Mesendoderm (in vitro differentiated cells): ENCODE measurements around the gene PTGDR2.

ENCODE experiments used
- DNase-seq: peaks from one replicate; pipeline ENCODE4 v3.0.0; 2013
- H2AK5ac ChIP-seq: 2 replicates; pipeline ENCODE4 v1.6.1; 2013; ENCODE audit warnings: low read length, inconsistent platforms
- H2BK120ac ChIP-seq: 2 replicates; pipeline ENCODE4 v1.6.1; 2013; ENCODE audit warnings: low read depth, mild to moderate bottlenecking, low read length, moderate library complexity, mixed read lengths
- H2BK15ac ChIP-seq: replicated peaks from 2 replicates; pipeline ENCODE4 v1.6.1; 2013; ENCODE audit warnings: low read depth, mild to moderate bottlenecking, moderate library complexity
- H2BK5ac ChIP-seq: 2 replicates; pipeline ENCODE4 v1.6.1; 2013; ENCODE audit warnings: low read length, inconsistent platforms
- H3K18ac ChIP-seq: 2 replicates; pipeline ENCODE4 v1.6.1; 2013; ENCODE audit warnings: mild to moderate bottlenecking, low read length, mixed read lengths
- H3K23ac ChIP-seq: one replicate; pipeline ENCODE4 v1.6.1; 2013; ENCODE audit warnings: low read length
- H3K27ac ChIP-seq: 2 replicates; pipeline ENCODE4 v1.5.1; 2013; ENCODE audit warnings: low read depth, mild to moderate bottlenecking, inconsistent platforms, low read length, moderate library complexity
- H3K27me3 ChIP-seq: 2 replicates; pipeline ENCODE4 v1.6.1; 2013; ENCODE audit warnings: low read length, control low read depth, mild to moderate bottlenecking, inconsistent platforms; ENCODE audit not compliant: insufficient read depth, poor library complexity
- H3K36me3 ChIP-seq: 2 replicates; pipeline ENCODE4 v1.6.1; 2013; ENCODE audit warnings: low read length, inconsistent platforms; ENCODE audit not compliant: control insufficient read depth, insufficient read depth
- H3K4ac ChIP-seq: one replicate; pipeline ENCODE4 v1.6.1; 2013; ENCODE audit warnings: low read depth, mild to moderate bottlenecking, low read length, moderate library complexity
- H3K4me1 ChIP-seq: 2 replicates; pipeline ENCODE4 v1.6.1; 2013; ENCODE audit warnings: low read depth, low read length, inconsistent platforms; ENCODE audit not compliant: control insufficient read depth
- H3K4me2 ChIP-seq: 2 replicates; pipeline ENCODE4 v1.6.1; 2013; ENCODE audit warnings: low read length
- H3K4me3 ChIP-seq: 2 replicates; pipeline ENCODE4 v1.5.1; 2013; ENCODE audit warnings: mild to moderate bottlenecking, low read length
- H3K56ac ChIP-seq: one replicate; pipeline ENCODE4 v1.6.1; 2013; ENCODE audit warnings: low read length
- H3K79me1 ChIP-seq: 2 replicates; pipeline ENCODE4 v1.6.1; 2013; ENCODE audit warnings: low read length, inconsistent platforms
- H3K79me2 ChIP-seq: 2 replicates; pipeline ENCODE4 v1.6.1; 2013; ENCODE audit warnings: mild to moderate bottlenecking, low read length; ENCODE audit not compliant: control insufficient read depth, insufficient read depth
- H3K9ac ChIP-seq: 2 replicates; pipeline ENCODE4 v1.6.1; 2013; ENCODE audit warnings: low read length, inconsistent platforms
- H4K5ac ChIP-seq: one replicate; pipeline ENCODE4 v1.6.1; 2013; ENCODE audit warnings: low read length
- H4K8ac ChIP-seq: one replicate; pipeline ENCODE4 v1.6.1; 2013; ENCODE audit warnings: low read depth, mild to moderate bottlenecking, control low read depth, low read length, moderate library complexity
- WGBS: extraction: QIAGEN DNeasy Blood & Tissue Kit; methylation state at CpG from one replicate; pipeline ENCODE4 v1.1.7; 2013; ENCODE audit warnings: low lambda C conversion rate, missing lambda C conversion rate; ENCODE audit not compliant: insufficient coverage; ENCODE audit errors: extremely low coverage; 5-methylcytosine and 5-hydroxymethylcytosine counted together

The PTGDR2 gene

DNA sequence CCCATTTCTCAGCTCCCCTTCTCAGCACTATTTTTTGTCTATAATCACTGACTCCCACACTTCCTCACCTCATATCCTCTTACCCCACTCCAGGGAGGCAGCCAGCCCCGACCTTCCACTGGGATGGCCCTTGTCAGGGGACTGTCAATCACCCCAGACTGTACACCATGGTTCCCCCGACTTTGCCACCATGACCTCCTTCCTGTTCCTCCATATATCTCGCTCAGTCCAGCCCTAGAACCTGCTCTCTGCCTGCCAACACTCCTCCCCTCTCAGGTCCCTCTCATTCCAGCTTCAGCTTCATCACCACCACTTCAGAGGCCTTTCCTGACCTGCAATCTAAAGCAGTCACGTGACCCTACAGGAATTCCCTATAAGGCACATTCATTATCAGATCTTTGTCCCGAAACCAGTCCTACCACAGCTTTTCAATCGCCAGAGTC is 34.1 kb upstream of the PTGDR2 start:
- Histone ChIP-seq H3K4me2 (no peak overlapping the region), H3K79me2 (no peaks in the 10 kb centered on the region), H3K79me1 (no peaks in the 10 kb centered on the region), H3K4me3 (no peak overlapping the region), H3K23ac (no peak overlapping the region), H2BK5ac (no peak overlapping the region), H3K27me3 (no peaks in the 10 kb centered on the region), H2BK120ac (no peak overlapping the region), H4K5ac (no peak overlapping the region), H2AK5ac (no peak overlapping the region), H3K4me1 (no peaks in the 10 kb centered on the region), H3K27ac (no peak overlapping the region), H3K9ac (no peak overlapping the region), H3K56ac (no peak overlapping the region), H4K8ac (no peak overlapping the region), H2BK15ac (no peak overlapping the region), H3K36me3 (peaks cover 2% of the 10 kb centered on the region), H3K18ac (no peak overlapping the region), H3K4ac (no peak overlapping the region)
- WGBS = no CpG with 5 or more reads among the region's 6 CpGs
- peak; percentile 16 for DNase-seq

DNA sequence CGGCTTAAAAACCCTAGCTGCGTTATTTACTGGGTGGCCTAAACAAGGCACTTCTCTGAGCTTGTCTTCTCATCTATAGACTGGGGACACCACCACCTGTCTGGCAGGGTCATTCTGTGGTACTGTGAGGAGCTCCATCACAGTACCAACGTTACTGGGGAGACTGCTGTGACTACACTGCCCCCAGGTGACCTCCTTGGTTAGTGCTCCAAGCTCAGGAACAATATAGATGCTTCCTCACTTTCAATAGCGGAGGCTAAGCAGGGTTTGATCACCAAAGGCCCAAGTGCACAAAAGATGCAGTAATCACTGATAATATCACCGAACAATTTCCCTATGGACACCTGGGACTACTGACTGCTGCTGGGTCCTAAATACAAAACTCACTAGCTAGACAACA is 31.8 kb upstream of the PTGDR2 start:
- Histone ChIP-seq H3K56ac (no peak overlapping the region), H3K18ac (no peak overlapping the region), H3K79me2 (no peaks in the 10 kb centered on the region), H2AK5ac (no peak overlapping the region), H3K4me1 (no peaks in the 10 kb centered on the region), H4K8ac (no peak overlapping the region), H3K23ac (no peak overlapping the region), H3K4ac (no peak overlapping the region), H3K9ac (no peak overlapping the region), H2BK5ac (no peak overlapping the region), H2BK120ac (no peak overlapping the region), H4K5ac (no peak overlapping the region), H3K4me2 (no peak overlapping the region), H3K27me3 (no peaks in the 10 kb centered on the region), H3K27ac (no peak overlapping the region), H3K79me1 (no peaks in the 10 kb centered on the region), H3K36me3 (peaks cover 1% of the 10 kb centered on the region), H3K4me3 (no peak overlapping the region), H2BK15ac (no peak overlapping the region)
- peak; percentile 72 for DNase-seq
- no CpG with 5 or more reads among the region's 5 CpGs for WGBS

GRCh38 chr11:60880643-60881282 is 25.0 kb upstream of the PTGDR2 start:
- no CpG with 5 or more reads among the region's 8 CpGs for WGBS
- no peak for DNase-seq

GRCh38 chr11:60879971-60880588 is 24.3 kb upstream of the PTGDR2 start:
- Histone ChIP-seq H3K4ac (no peak overlapping the region), H3K23ac (no peak overlapping the region), H3K79me2 (no peaks in the 10 kb centered on the region), H2BK5ac (no peak overlapping the region), H2AK5ac (no peak overlapping the region), H3K27ac (no peak overlapping the region), H3K27me3 (no peaks in the 10 kb centered on the region), H3K56ac (no peak overlapping the region), H3K36me3 (peaks cover 4% of the 10 kb centered on the region), H3K9ac (no peak overlapping the region), H3K4me2 (no peak overlapping the region), H3K79me1 (no peaks in the 10 kb centered on the region), H3K18ac (no peak overlapping the region), H2BK15ac (no peak overlapping the region), H2BK120ac (no peak overlapping the region), H3K4me3 (no peak overlapping the region), H4K8ac (no peak overlapping the region), H3K4me1 (no peaks in the 10 kb centered on the region), H4K5ac (no peak overlapping the region)
- DNase-seq = no peak
- no CpG with 5 or more reads among the region's 5 CpGs for WGBS

More at GRCh38 chr11:60880643-60881282, 25.0 kb upstream of the PTGDR2 start:
- Histone ChIP-seq H3K23ac (no peak overlapping the region), H3K27me3 (no peaks in the 10 kb centered on the region), H2BK15ac (no peak overlapping the region), H3K4ac (no peak overlapping the region), H3K4me3 (no peak overlapping the region), H2BK120ac (no peak overlapping the region), H3K4me1 (no peaks in the 10 kb centered on the region), H3K79me1 (no peaks in the 10 kb centered on the region), H3K18ac (no peak overlapping the region), H3K56ac (no peak overlapping the region), H2AK5ac (no peak overlapping the region), H3K4me2 (no peak overlapping the region), H4K8ac (no peak overlapping the region), H4K5ac (no peak overlapping the region), H2BK5ac (no peak overlapping the region), H3K27ac (no peak overlapping the region), H3K79me2 (no peaks in the 10 kb centered on the region), H3K36me3 (peaks cover 4% of the 10 kb centered on the region), H3K9ac (no peak overlapping the region)

- H3K18ac ChIP-seq = no peak overlapping the region
- H3K36me3 ChIP-seq = peaks cover 4% of the 10 kb centered on the region
- H3K23ac ChIP-seq = no peak overlapping the region
- no peak overlapping the region for H4K5ac ChIP-seq
- H2BK120ac ChIP-seq = no peak overlapping the region
- H3K4me3 ChIP-seq = no peak overlapping the region
- no peak overlapping the region for H2BK15ac ChIP-seq
- no peak overlapping the region for H3K56ac ChIP-seq
- no peak overlapping the region for H4K8ac ChIP-seq
- no peak overlapping the region for H2AK5ac ChIP-seq
- H3K27me3 ChIP-seq = no peaks in the 10 kb centered on the region
- H3K79me2 ChIP-seq = no peaks in the 10 kb centered on the region
- no peak for DNase-seq
- no peaks in the 10 kb centered on the region for H3K79me1 ChIP-seq
- H3K4ac ChIP-seq = no peak overlapping the region
- no peaks in the 10 kb centered on the region for H3K4me1 ChIP-seq
- H3K4me2 ChIP-seq = no peak overlapping the region
- H3K9ac ChIP-seq = no peak overlapping the region
- no peak overlapping the region for H3K27ac ChIP-seq
- H2BK5ac ChIP-seq = no peak overlapping the region
- no CpG with 5 or more reads among the region's 1 CpG for WGBS
Observed at GRCh38 chr11:60879104-60879503, 23.4 kb upstream of the PTGDR2 start.
